Cardiac muscle cell (in vitro differentiated cells and primary cell): ENCODE results near the gene ASB5. TPM values are rescaled to one million over a fixed set of nuclear protein-coding genes. Genes with fewer than 3 reads are reported as not detected.

Experiments used
- DNase-seq, 2 donors: peaks; one replicate each; pipeline versions ENCODE4 v3.0.0 to v3.0.0-alpha.2; 2010 to 2017; ENCODE audit warnings: low read depth in 1 of 2, low spot score in 1 of 2
- H3K27ac ChIP-seq: fragments of 200-600 bp; sonication (generic); 2 replicates; pipeline ENCODE4 v1.5.1; 2016
- H3K27me3 ChIP-seq: fragments of 200-600 bp; sonication (generic); 2 replicates; pipeline ENCODE4 v1.6.0; 2016; ENCODE audit warnings: control low read depth
- H3K36me3 ChIP-seq: fragments of 200-600 bp; sonication (generic); 2 replicates; pipeline ENCODE4 v1.5.1; 2016; ENCODE audit warnings: control low read depth
- H3K4me1 ChIP-seq: fragments of 200-600 bp; sonication (generic); 2 replicates; pipeline ENCODE4 v1.8.1; 2017; ENCODE audit warnings: low read depth, mild to moderate bottlenecking, mixed run types
- H3K4me3 ChIP-seq: fragments of 200-600 bp; sonication (generic); 2 replicates; pipeline ENCODE4 v1.5.1; 2016; ENCODE audit warnings: mild to moderate bottlenecking
- H3K9me3 ChIP-seq: fragments of 200-600 bp; sonication (generic); 2 replicates; pipeline ENCODE4 v1.5.1; 2017; ENCODE audit warnings: low read depth, mild to moderate bottlenecking, control low read depth
- CTCF ChIP-seq: IDR thresholded peaks from 2 replicates; pipeline ENCODE4 v1.5.1; 2012; ENCODE audit warnings: low read depth, mild to moderate bottlenecking, low read length
- polyA plus RNA-seq: library from polyadenylated mRNA; unstranded; fragments of >200 nt; fragmentation: Nextera tagmentation; extraction: Ambion mirVana; gene quantifications from 2 replicates; pipeline ENCODE4 v1.2.1, GENCODE V29; 2016
- total RNA-seq: library from RNA; depleted of rRNA; stranded (reverse); fragments of >200 nt; gene quantifications from 2 replicates; pipeline ENCODE4 v1.2.3, GENCODE V29; 2016

Gene ASB5
- total and polyA plus RNA-seq, 2 experiments from 2014 or later, result 0.45 TPM; not detected in 1

- no peaks in the 10 kb centered on the region for H3K27me3 ChIP-seq
- no peaks in the 10 kb centered on the region for H3K4me1 ChIP-seq
- H3K4me3 ChIP-seq, result no peak overlapping the region
- no peaks in the 10 kb centered on the region for H3K36me3 ChIP-seq
- peak; percentile 74 to 80 for DNase-seq
- H3K27ac ChIP-seq, result no peak overlapping the region
- TF ChIP-seq CTCF, result peak; percentile 67
- no peaks in the 10 kb centered on the region for H3K9me3 ChIP-seq
Observed at GRCh38 chr4:176277162-176277904, 8.3 kb upstream of the ASB5 start.

- TF ChIP-seq CTCF, result no peak
- Histone ChIP-seq H3K27ac (no peak overlapping the region), H3K36me3 (no peaks in the 10 kb centered on the region), H3K27me3 (no peaks in the 10 kb centered on the region), H3K4me1 (no peaks in the 10 kb centered on the region), H3K4me3 (no peak overlapping the region), H3K9me3 (no peaks in the 10 kb centered on the region)
- DNase-seq, result no peak
Observed at GRCh38 chr4:176276710-176277109, 7.7 kb upstream of the ASB5 start.

GRCh38 chr4:176274441-176274840 lies 5.4 kb upstream of the ASB5 start:
- TF ChIP-seq CTCF, result no peak
- no peak for DNase-seq
- Histone ChIP-seq H3K4me1 (no peaks in the 10 kb centered on the region), H3K9me3 (no peaks in the 10 kb centered on the region), H3K4me3 (no peak overlapping the region), H3K27me3 (no peaks in the 10 kb centered on the region), H3K27ac (no peak overlapping the region), H3K36me3 (no peaks in the 10 kb centered on the region)

- H3K9me3 ChIP-seq, result no peaks in the 10 kb centered on the region
- no peak for TF ChIP-seq CTCF
- H3K4me3 ChIP-seq, result no peak overlapping the region
- H3K27me3 ChIP-seq, result no peaks in the 10 kb centered on the region
- no peak overlapping the region for H3K27ac ChIP-seq
- H3K36me3 ChIP-seq, result no peaks in the 10 kb centered on the region
- no peak for DNase-seq
- no peaks in the 10 kb centered on the region for H3K4me1 ChIP-seq
Observed at GRCh38 chr4:176273736-176274135, 4.7 kb upstream of the ASB5 start.

DNA sequence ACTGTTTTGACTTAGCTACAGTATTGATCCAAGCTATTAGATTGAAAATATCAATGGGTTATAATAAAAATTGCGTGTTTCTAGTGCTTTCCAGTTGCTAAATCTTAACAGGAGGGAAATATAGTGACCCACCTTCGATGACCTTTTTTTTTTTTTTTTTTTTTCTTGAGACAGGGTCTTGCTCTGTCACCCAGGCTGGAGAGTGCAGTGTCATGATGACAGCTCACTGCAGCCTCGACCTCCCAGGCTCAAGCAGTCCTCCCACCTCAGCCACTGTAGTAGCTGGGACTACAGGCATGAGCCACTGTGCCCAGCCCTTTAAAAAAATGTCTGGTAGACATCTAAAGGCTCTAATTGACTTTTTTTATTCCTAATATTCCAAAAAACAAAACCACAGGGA lies 3.8 kb upstream of the ASB5 start:
- no peaks in the 10 kb centered on the region for H3K36me3 ChIP-seq
- DNase-seq, result no peak
- no peak overlapping the region for H3K4me3 ChIP-seq
- no peaks in the 10 kb centered on the region for H3K4me1 ChIP-seq
- H3K27me3 ChIP-seq, result no peaks in the 10 kb centered on the region
- H3K9me3 ChIP-seq, result no peaks in the 10 kb centered on the region
- H3K27ac ChIP-seq, result no peak overlapping the region
- no peak for TF ChIP-seq CTCF
